Trophoblast cell (in vitro differentiated cells and primary cell): Measurements from ENCODE around the gene ZBTB16.

ENCODE experiments used
- DNase-seq, 2 donors: peaks; one replicate each; pipeline ENCODE4 v3.0.0-alpha.2; 2016
- H2AFZ ChIP-seq: 2 replicates; pipeline ENCODE4 v1.6.1; 2013; ENCODE audit warnings: low read length, moderate library complexity, mild to moderate bottlenecking; ENCODE audit not compliant: insufficient read depth, poor library complexity
- H2AK5ac ChIP-seq: 2 replicates; pipeline ENCODE4 v1.6.1; 2013; ENCODE audit warnings: mild to moderate bottlenecking, low read length
- H2BK120ac ChIP-seq: 2 replicates; pipeline ENCODE4 v1.6.1; 2013; ENCODE audit warnings: low read length, mild to moderate bottlenecking, moderate library complexity; ENCODE audit not compliant: insufficient read depth, poor library complexity
- H2BK12ac ChIP-seq: 2 replicates; pipeline ENCODE4 v1.6.1; 2013; ENCODE audit warnings: mild to moderate bottlenecking, low read length, moderate library complexity
- H2BK5ac ChIP-seq: 2 replicates; pipeline ENCODE4 v1.6.1; 2013; ENCODE audit warnings: low read length, low read depth, moderate library complexity, mild to moderate bottlenecking; ENCODE audit not compliant: poor library complexity
- H3K14ac ChIP-seq: 2 replicates; pipeline ENCODE4 v1.6.1; 2013; ENCODE audit warnings: mild to moderate bottlenecking, low read length
- H3K18ac ChIP-seq: 2 replicates; pipeline ENCODE4 v1.6.1; 2013; ENCODE audit warnings: mild to moderate bottlenecking, low read length
- H3K23ac ChIP-seq: 2 replicates; pipeline ENCODE4 v1.6.1; 2013; ENCODE audit warnings: low read length
- H3K27ac ChIP-seq: 2 replicates; pipeline ENCODE4 v1.5.1; 2013; ENCODE audit warnings: low read depth, mild to moderate bottlenecking, inconsistent platforms, low read length, moderate library complexity
- H3K27me3 ChIP-seq: 2 replicates; pipeline ENCODE4 v1.6.1; 2013; ENCODE audit warnings: inconsistent platforms, mild to moderate bottlenecking, low read length, moderate library complexity; ENCODE audit not compliant: insufficient read depth
- H3K36me3 ChIP-seq, 2 experiments: 1 replicate in 1 of 2; 2 replicates in 1 of 2; pipeline ENCODE4 v1.6.1; 2013; ENCODE audit warnings: low read length in 2 of 2, mild to moderate bottlenecking in 2 of 2, moderate library complexity in 1 of 2; ENCODE audit not compliant: insufficient read depth in 2 of 2, control insufficient read depth in 1 of 2
- H3K4ac ChIP-seq: 2 replicates; pipeline ENCODE4 v1.6.1; 2013; ENCODE audit warnings: low read depth, mild to moderate bottlenecking, low read length, moderate library complexity
- H3K4me1 ChIP-seq, 2 experiments: 1 replicate in 1 of 2; 2 replicates in 1 of 2; pipeline ENCODE4 v1.6.1; 2013; ENCODE audit warnings: low read length in 2 of 2, mild to moderate bottlenecking in 2 of 2, moderate library complexity in 1 of 2; ENCODE audit not compliant: insufficient read depth in 2 of 2, control insufficient read depth in 1 of 2
- H3K4me2 ChIP-seq: 2 replicates; pipeline ENCODE4 v1.6.1; 2013; ENCODE audit warnings: inconsistent platforms, mild to moderate bottlenecking, low read length, moderate library complexity
- H3K4me3 ChIP-seq: 2 replicates; pipeline ENCODE4 v1.5.1; 2013; ENCODE audit warnings: mild to moderate bottlenecking, low read depth, low read length, inconsistent platforms
- H3K79me1 ChIP-seq: one replicate; pipeline ENCODE4 v1.6.1; 2013; ENCODE audit warnings: low read length
- H3K79me2 ChIP-seq: 2 replicates; pipeline ENCODE4 v1.6.1; 2013; ENCODE audit warnings: low read length, mild to moderate bottlenecking; ENCODE audit not compliant: control insufficient read depth, insufficient read depth, poor library complexity
- H3K9ac ChIP-seq: 2 replicates; pipeline ENCODE4 v1.6.1; 2013; ENCODE audit warnings: mild to moderate bottlenecking, low read length
- H3K9me3 ChIP-seq: 2 replicates; pipeline ENCODE4 v1.6.1; 2013; ENCODE audit warnings: low read depth, mild to moderate bottlenecking, control low read depth, inconsistent platforms, low read length; ENCODE audit not compliant: insufficient read depth
- H4K12ac ChIP-seq: 2 replicates; pipeline ENCODE4 v1.6.1; 2013; ENCODE audit warnings: low read depth, mild to moderate bottlenecking, low read length, moderate library complexity
- H4K8ac ChIP-seq: 2 replicates; pipeline ENCODE4 v1.6.1; 2013; ENCODE audit warnings: low read depth, mild to moderate bottlenecking, low read length, moderate library complexity
- H4K91ac ChIP-seq: one replicate; pipeline ENCODE4 v1.6.1; 2013; ENCODE audit warnings: low read depth, mild to moderate bottlenecking, low read length, moderate library complexity
- WGBS: extraction: QIAGEN DNeasy Blood & Tissue Kit; methylation state at CpG from one replicate; pipeline ENCODE4 v1.1.7; 2013; ENCODE audit warnings: missing lambda C conversion rate; ENCODE audit not compliant: insufficient read length, insufficient coverage; ENCODE audit errors: extremely low coverage; 5-methylcytosine and 5-hydroxymethylcytosine counted together

ZBTB16 gene

DNA sequence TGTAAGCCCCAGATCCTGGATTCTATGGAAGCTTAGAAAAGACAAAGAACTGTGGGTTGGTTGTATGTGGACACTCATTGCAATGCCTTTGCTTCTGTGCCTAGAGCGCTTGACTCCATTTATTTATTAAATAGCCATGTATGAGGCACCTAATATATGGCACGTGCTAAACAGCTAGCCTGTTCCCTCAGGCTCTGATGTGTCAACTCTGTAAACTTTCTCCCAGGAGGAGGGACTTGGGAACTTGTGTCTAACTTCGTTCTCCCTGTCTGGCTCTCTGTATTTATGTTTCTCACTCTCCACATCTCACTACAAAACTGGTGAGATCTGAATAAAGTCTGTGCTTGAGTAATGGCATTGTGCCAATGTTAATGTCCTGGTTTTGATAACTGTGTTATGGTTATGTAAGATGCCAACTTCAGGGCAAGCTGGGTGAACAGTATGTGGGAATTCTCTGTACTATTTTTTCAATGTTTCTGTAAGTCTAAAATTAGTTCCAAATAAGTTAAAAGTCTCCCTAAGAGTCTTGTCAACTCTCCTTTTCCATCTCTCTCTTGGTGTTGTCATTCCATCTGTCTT, 34.1 kb upstream of the ZBTB16 start:
- Histone ChIP-seq H2AFZ (no peak overlapping the region), H3K4me1 (no peaks in the 10 kb centered on the region), H3K9me3 (peaks cover under 1% of the 10 kb centered on the region), H3K27ac (no peak overlapping the region), H3K9ac (no peak overlapping the region), H4K91ac (no peak overlapping the region), H3K4ac (no peak overlapping the region), H4K12ac (no peak overlapping the region), H3K18ac (no peak overlapping the region), H3K36me3 (no peaks in the 10 kb centered on the region), H4K8ac (no peak overlapping the region), H3K4me3 (no peak overlapping the region), H3K79me2 (no peaks in the 10 kb centered on the region), H3K27me3 (peaks cover 2% of the 10 kb centered on the region), H2BK120ac (no peak overlapping the region), H2AK5ac (no peak overlapping the region), H3K4me2 (no peak overlapping the region), H2BK5ac (no peak overlapping the region), H3K23ac (no peak overlapping the region), H2BK12ac (no peak overlapping the region), H3K79me1 (no peaks in the 10 kb centered on the region), H3K14ac (no peak overlapping the region)
- no peak for DNase-seq
- no CpG with 5 or more reads among the region's 3 CpGs for WGBS

DNA sequence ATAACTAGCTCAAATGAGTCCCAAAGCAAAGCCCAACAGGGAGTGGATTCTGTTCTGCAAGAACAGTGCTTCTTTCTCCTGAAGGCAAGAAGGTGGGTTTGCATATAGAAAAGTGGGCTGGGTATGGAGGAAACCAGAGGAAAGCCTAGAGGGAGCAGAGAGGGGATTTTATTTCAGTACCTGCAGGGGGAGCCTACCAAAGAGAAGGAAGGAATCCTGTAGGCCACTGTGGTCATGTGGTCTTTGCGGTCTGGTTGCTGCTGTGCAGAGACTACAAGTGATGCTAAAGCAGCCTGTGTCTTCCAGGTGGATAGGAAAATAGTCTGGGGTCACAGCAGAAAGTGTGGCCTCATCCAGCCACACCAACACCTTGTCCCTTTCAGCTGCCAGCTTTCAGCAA, 33.2 kb upstream of the ZBTB16 start:
- peaks cover 2% of the 10 kb centered on the region for H3K27me3 ChIP-seq
- H2BK120ac ChIP-seq: no peak overlapping the region
- no peak overlapping the region for H2BK12ac ChIP-seq
- no peak overlapping the region for H3K14ac ChIP-seq
- no peak overlapping the region for H3K4ac ChIP-seq
- WGBS: no CpG with 5 or more reads among the region's 1 CpG
- H3K4me1 ChIP-seq: no peaks in the 10 kb centered on the region
- no peak overlapping the region for H4K91ac ChIP-seq
- no peak overlapping the region for H2AK5ac ChIP-seq
- H3K4me2 ChIP-seq: no peak overlapping the region
- H3K23ac ChIP-seq: no peak overlapping the region
- H3K9ac ChIP-seq: no peak overlapping the region
- H3K9me3 ChIP-seq: peaks cover 1% of the 10 kb centered on the region
- H4K12ac ChIP-seq: no peak overlapping the region
- H3K27ac ChIP-seq: no peak overlapping the region
- H3K79me2 ChIP-seq: no peaks in the 10 kb centered on the region
- H2BK5ac ChIP-seq: no peak overlapping the region
- H2AFZ ChIP-seq: no peak overlapping the region
- no peak for DNase-seq
- no peak overlapping the region for H4K8ac ChIP-seq
- H3K36me3 ChIP-seq: no peaks in the 10 kb centered on the region
- H3K18ac ChIP-seq: no peak overlapping the region
- H3K4me3 ChIP-seq: no peak overlapping the region
- H3K79me1 ChIP-seq: no peaks in the 10 kb centered on the region

- Histone ChIP-seq H3K9me3 (peaks cover 1% of the 10 kb centered on the region), H2BK12ac (no peak overlapping the region), H4K91ac (no peak overlapping the region), H3K4ac (no peak overlapping the region), H3K27me3 (peaks cover 2% of the 10 kb centered on the region), H3K4me3 (no peak overlapping the region), H3K79me1 (no peaks in the 10 kb centered on the region), H2BK5ac (no peak overlapping the region), H3K79me2 (no peaks in the 10 kb centered on the region), H2BK120ac (no peak overlapping the region), H3K14ac (no peak overlapping the region), H3K36me3 (no peaks in the 10 kb centered on the region), H3K4me1 (no peaks in the 10 kb centered on the region), H2AFZ (no peak overlapping the region), H3K27ac (no peak overlapping the region), H3K18ac (no peak overlapping the region), H3K23ac (no peak overlapping the region), H3K9ac (no peak overlapping the region), H4K12ac (no peak overlapping the region), H2AK5ac (no peak overlapping the region), H4K8ac (no peak overlapping the region), H3K4me2 (no peak overlapping the region)
- WGBS: no CpG with 5 or more reads among the region's 11 CpGs
- peak; percentile 57 to 62 for DNase-seq
These were observed 32.1 kb upstream of the ZBTB16 start for GRCh38 chr11:114027391-114027790.

GRCh38 chr11:114027926-114028325, 31.6 kb upstream of the ZBTB16 start:
- Histone ChIP-seq H4K12ac (no peak overlapping the region), H3K9ac (no peak overlapping the region), H2BK120ac (no peak overlapping the region), H3K18ac (no peak overlapping the region), H3K4ac (no peak overlapping the region), H3K4me1 (no peaks in the 10 kb centered on the region), H2BK12ac (no peak overlapping the region), H3K4me2 (no peak overlapping the region), H3K36me3 (no peaks in the 10 kb centered on the region), H4K8ac (no peak overlapping the region), H3K79me2 (no peaks in the 10 kb centered on the region), H2AFZ (no peak overlapping the region), H3K79me1 (no peaks in the 10 kb centered on the region), H2BK5ac (no peak overlapping the region), H3K4me3 (no peak overlapping the region), H4K91ac (no peak overlapping the region), H3K9me3 (peaks cover 1% of the 10 kb centered on the region), H2AK5ac (no peak overlapping the region), H3K27me3 (peaks cover 2% of the 10 kb centered on the region), H3K23ac (no peak overlapping the region), H3K14ac (no peak overlapping the region), H3K27ac (no peak overlapping the region)
- WGBS: no CpG with 5 or more reads among the region's 4 CpGs
- no peak for DNase-seq
